GM18519 (cell line): ENCODE measurements around the gene MYRIP.

Source experiments
- ATAC-seq: cut with Tn5 transposase; IDR thresholded peaks from one replicate; pipeline ENCODE4 v1.9.1; 2021; ENCODE audit warnings: mild to moderate bottlenecking, moderate library complexity; ENCODE audit not compliant: unreplicated experiment, low FRiP score

Gene MYRIP

GRCh38 chr3:39900462-39901002 is 91.1 kb downstream of the MYRIP start:
- no peak for ATAC-seq

GRCh38 chr3:39903253-39903652 is 93.8 kb downstream of the MYRIP start:
- no peak for ATAC-seq

DNA sequence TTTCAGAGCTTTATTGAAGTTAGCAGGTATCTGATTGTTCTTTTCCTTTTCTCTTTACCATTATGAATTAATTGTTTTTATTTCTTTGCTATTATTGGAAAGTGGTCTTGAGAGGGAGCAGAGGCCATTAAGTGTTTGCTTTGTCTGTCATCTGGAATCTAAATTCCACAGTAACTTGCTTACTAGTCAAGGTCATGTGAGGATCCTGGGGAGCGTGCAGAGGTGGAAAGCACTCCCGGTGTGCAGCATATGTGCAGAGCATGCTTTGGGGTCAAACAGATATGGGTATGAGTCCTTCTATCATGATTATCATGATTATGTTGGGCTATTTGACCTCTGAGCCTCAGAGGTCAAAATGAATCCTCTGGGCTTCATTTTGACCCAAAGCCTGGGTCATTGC is 96.4 kb downstream of the MYRIP start:
- ATAC-seq, result no peak

DNA sequence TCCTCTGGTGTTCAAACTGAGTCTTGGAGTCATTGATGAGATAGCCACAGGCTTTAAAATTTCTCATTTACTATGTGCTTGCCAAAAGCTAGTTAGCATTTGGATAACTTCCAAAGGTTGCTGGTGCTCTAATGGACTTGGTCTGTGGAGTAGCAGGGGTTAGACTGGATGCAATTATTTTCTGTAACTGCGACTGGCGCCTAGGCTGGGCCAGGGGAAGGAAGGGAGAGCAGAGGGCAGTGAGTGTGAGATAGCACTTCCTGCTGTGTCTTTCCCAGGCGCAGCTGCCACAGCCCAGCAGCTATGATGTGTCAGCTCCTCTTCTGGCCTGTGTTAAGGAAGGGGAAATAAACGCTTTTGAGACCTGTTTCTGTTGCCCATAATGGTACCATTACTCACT is 98.6 kb downstream of the MYRIP start:
- ATAC-seq, result no peak

DNA sequence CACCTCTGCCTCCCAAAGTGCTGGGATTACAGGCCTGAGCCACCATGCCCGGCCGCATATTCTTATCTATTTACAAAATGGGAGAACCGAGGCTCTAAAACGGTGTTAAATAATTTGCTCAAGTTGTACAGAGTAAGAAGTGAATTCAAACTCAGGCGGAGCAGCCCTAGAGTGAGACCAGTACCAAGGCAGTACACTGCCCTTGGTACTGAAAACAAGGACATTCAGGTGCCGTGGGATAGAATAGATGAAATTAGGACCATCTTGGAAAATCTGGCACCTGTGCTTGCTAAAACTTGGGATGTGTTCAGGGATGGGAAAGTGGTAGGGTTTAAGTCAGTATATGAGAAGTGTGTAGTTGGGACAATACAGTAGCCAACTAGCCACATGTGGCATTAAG is 100.7 kb downstream of the MYRIP start:
- ATAC-seq, result no peak

GRCh38 chr3:39910826-39911464 is 101.5 kb downstream of the MYRIP start:
- ATAC-seq, result no peak

DNA sequence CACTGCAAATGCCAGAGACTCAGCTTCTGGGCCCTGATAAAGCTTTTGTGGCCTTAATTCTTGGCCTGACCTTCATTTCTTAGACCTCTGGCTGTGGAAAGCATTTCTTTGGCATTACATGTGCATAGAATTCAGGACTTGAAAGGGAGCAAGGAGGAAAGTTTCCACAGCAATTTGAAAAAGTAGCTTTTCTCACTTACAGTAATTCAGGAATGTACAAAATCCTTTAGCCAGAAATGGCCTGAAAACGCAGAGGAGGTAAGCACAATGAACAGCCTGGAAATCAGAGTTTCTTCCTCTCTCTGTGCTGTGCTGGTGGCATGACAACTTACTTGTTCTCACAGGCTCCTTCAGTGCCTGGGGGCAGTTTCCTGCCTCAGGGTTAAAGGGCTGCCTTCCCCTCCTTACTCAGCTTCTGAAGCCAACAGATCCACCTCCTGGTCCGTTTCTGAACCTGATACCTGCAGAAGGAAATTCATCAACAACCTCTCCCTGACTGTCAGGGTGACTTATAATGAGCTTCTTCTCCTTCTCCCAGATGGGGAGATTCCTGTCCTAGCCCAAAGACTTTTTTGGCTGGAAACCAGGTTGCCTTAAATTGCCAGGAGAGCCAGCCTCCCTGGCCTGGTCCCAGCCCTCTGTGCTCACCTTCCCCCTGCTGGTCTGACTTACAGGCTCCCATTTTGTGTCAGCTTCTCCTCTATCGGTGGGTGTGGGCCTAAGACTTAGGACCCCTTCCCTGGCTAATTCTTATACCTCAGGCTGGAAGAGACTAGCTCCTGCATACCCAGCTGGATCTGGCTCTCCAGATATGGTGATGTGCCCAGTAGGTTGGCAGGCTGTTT is 102.3 kb downstream of the MYRIP start:
- ATAC-seq, result no peak

DNA sequence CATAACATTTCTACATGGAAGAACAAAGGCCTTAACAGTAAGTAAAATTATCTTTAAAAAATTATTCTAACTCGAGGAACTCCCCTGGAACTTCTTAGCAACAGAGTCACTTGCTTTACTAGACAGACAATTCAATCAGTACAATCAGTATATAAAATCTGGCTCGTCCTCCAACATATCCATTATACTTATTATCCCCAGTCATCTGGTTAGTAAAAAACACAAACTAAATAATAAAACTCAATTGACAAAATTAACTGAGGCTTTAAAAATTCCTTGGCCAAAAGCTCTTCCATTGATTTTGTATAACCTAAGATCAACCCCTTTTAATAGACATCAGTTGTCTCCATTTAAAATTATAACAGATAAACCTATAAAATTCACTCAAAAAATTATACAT is 105.6 kb downstream of the MYRIP start:
- no peak for ATAC-seq

- ATAC-seq, result no peak
These were observed 107.8 kb downstream of the MYRIP start for GRCh38 chr3:39917065-39917773.

GRCh38 chr3:39919281-39919680 is 109.9 kb downstream of the MYRIP start:
- no peak for ATAC-seq

DNA sequence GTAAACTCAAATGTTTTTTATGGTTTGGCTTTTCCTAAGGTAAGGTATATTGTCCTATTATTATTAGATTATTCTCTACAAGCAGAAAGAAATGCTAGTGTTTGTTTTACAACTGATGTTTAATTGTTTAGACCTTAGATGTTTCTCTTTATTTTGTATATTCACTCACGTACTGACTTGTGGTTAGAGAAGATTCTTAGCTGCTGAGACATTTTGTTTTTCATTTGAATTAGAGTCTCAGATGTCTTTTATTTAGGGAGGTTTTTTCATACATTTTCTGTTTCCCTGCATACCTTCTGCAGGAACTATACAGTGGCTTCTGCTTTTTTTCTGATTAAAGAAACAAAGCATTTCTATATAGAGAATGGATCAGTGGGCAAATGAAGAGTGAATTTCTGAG is 110.9 kb downstream of the MYRIP start:
- no peak for ATAC-seq

DNA sequence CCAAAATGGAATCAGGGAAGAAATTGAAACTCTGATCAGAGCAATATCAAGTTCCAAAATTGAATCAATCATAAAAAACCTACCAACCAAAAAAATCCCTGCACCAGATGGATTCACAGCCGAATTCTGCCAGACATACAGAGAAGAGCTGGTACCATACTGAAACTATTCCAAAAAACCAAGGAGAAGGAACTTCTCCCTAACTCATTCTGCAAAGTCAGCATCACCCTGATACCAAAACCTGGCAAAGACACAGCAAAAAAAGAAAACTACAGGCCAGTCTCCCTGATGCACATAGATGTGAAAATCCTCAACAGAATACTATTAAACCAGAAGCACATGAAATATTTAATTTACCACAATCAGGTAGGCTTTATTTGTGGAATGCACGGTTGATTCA is 118.1 kb downstream of the MYRIP start:
- ATAC-seq, result no peak

DNA sequence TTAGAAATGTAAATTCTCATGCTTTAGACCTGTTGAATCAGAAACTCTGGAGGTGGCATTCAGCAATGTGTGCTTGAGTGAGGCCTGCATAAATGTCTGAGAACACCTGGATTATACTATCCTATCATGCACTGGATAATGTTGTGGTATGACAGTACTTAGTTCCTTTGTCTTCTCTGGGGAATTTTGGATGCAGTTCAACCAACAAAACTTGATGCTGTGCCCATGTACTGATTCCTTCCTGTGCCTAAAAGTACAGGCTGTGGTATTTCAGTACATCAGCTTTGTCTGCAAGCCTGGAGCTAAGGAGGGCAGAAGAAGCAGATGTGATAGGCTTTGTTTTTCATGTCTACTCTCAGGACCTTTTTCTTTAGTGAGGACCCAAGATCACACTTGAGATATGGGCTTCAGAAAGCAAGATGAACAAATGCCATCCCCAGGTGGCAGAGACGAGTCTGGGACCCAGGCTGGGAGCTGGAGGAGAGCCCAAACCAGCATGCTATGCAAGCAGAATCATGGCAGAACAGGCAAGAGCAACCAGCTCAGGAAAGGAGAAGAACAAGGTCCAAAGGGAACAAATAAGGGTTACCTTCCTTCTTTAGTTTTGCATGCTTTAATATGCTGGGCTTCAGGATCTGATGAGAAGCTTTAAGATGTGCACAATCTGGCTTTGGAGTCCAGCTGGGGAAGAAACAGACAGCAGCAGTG is 124.7 kb downstream of the MYRIP start:
- no peak for ATAC-seq

GRCh38 chr3:39934696-39935095 is 125.3 kb downstream of the MYRIP start:
- no peak for ATAC-seq

- no peak for ATAC-seq
These were observed 125.9 kb downstream of the MYRIP start for GRCh38 chr3:39935261-39935660.

GRCh38 chr3:39936848-39937247 is 127.4 kb downstream of the MYRIP start:
- ATAC-seq, result no peak

GRCh38 chr3:39937315-39937714 is 127.9 kb downstream of the MYRIP start:
- no peak for ATAC-seq

DNA sequence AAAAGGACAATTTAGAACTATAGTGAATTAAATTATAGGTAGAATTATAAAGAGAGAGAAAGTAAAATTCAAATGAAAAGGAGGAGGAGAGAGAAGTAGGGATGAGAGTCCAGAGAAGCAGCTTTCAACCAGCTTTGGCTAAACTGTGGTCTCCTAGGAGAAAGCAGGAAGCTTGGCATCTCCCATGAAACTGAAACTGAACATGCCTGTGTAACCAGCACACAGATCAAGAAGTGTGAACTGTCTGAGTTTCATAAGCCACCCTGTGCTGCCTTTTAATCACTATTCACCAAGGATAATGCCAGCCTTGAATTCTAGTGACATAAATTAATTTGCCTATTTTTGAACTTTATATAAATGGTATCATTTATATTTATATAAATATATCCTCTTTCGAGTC is 128.5 kb downstream of the MYRIP start:
- ATAC-seq, result no peak

DNA sequence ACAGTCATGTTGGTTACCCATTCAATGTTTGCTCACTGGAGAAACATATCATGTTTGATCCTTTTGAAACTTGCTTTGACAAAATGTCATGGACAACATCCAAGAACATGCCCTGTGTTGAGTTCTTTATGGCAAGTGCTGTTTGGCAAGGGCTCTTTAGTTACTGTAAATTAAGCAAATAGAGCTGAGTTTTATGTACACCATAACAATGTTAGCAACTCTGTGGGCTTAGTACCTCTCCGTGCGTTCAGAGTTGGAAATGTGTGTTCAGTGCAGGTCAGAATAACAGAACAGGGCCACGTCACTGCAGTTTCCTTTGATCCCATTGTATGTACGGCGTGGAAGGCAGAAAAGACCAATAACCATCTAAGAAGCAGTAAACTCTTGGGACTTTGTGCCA is 132.5 kb downstream of the MYRIP start:
- no peak for ATAC-seq

DNA sequence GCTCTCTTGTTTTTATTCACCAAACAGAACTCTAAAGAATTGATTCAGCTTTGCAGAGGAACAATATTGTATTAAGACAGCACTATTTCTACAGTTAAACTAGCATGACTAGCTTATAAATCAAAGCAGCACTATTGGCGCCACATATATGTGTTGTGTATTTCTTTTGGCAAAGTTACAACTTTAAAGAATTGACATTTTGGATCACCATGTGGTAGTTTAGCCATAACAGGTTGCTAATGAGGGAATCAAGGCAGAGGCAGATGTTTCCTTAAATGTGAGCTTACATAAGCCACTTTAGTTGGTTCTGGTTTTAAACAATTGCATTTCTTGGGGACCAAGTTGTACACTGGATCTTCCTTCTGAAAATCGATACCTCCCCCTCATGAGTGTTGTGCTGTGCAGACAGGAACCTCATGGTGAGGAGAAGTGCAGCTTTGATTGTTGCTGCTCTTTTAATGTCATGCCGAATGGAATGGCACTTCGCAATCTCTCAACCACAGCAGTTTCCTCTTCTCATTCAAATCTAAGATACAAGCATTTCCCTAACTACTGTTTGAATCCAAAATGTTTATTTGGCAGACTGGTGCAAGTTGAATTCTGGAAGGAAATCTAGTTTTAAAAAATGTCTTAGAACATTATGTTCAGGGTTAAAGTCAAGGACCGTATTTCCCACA is 151.2 kb downstream of the MYRIP start:
- no peak for ATAC-seq
